SK-N-SH (cell line): Measurements from ENCODE around the gene AIF1.

Experiments used
- CTCF ChIP-seq: fragments of 200-600 bp; sonication (generic); IDR thresholded peaks from 2 replicates; pipeline ENCODE4 v1.6.1; 2017; ENCODE audit warnings: antibody characterized with exemption, mild to moderate bottlenecking, moderate library complexity
- MAX ChIP-seq: IDR thresholded peaks from 2 replicates; pipeline ENCODE4 v1.4.0; 2012; ENCODE audit warnings: low read depth
- MXI1 ChIP-seq: IDR thresholded peaks from 2 replicates; pipeline ENCODE4 v1.6.1; 2012; ENCODE audit warnings: mild to moderate bottlenecking, low read depth, low read length, improper control_type of control experiment
- SMC3 ChIP-seq: IDR thresholded peaks from 2 replicates; pipeline ENCODE4 v1.6.1; 2012; ENCODE audit warnings: low read depth, low read length, improper control_type of control experiment
- TCF12 ChIP-seq: IDR thresholded peaks from 2 replicates; pipeline ENCODE4 v1.4.0; 2012

- no peak for TF ChIP-seq CTCF
- no peak for TF ChIP-seq SMC3
- no peak for TF ChIP-seq TCF12
- no peak for TF ChIP-seq MAX
- no peak for TF ChIP-seq MXI1
Measured at GRCh38 chr6:31609519-31610406, 5.3 kb upstream of the AIF1 start.
